NCI-H2227 (cell line): Measurements from ENCODE around the gene PET100.

Source experiments
- DNase-seq: peaks from one replicate; lab custom pipeline; 2025; ENCODE audit not compliant: unreplicated experiment; lab: John Stamatoyannopoulos, UW

PET100 gene

GRCh38 chr19:7629347-7630054, at the start of gene PET100, which contains the start of gene XAB2:
TSS of gene PET100 (plus strand) at chr19:7629793. CDS start at chr19:7629834, 41 bp downstream.
TSS of gene XAB2 (minus strand) at chr19:7629545. CDS start at chr19:7629527, 18 bp downstream.
- peak; percentile 96 for DNase-seq

- no peak for DNase-seq
These were observed 47.1 kb upstream of the PET100 start for GRCh38 chr19:7582446-7582845.

GRCh38 chr19:7589822-7590221, 39.8 kb upstream of the PET100 start:
- no peak for DNase-seq

- no peak for DNase-seq
These were observed 39.3 kb upstream of the PET100 start for GRCh38 chr19:7590256-7590655.

GRCh38 chr19:7595466-7596133, 34.0 kb upstream of the PET100 start, which contains the start of gene CAMSAP3:
TSS of gene CAMSAP3 (plus strand) at chr19:7595863. CDS start at chr19:7596003, 140 bp downstream.
- DNase-seq: peak; percentile 86

GRCh38 chr19:7596211-7596937, 33.2 kb upstream of the PET100 start:
- no peak for DNase-seq

GRCh38 chr19:7597689-7598088, 31.9 kb upstream of the PET100 start:
- no peak for DNase-seq

- DNase-seq: no peak
These were observed 31.4 kb upstream of the PET100 start for GRCh38 chr19:7598180-7598579.

GRCh38 chr19:7600721-7601120, 28.9 kb upstream of the PET100 start:
- no peak for DNase-seq

- no peak for DNase-seq
These were observed 27.2 kb upstream of the PET100 start for GRCh38 chr19:7602240-7602934.

- no peak for DNase-seq
These were observed 26.6 kb upstream of the PET100 start for GRCh38 chr19:7602935-7603497.

GRCh38 chr19:7603919-7604318, 25.7 kb upstream of the PET100 start:
- DNase-seq: no peak

GRCh38 chr19:7605490-7606222, 23.9 kb upstream of the PET100 start:
- peak; percentile 17 for DNase-seq

- DNase-seq: no peak
These were observed 23.3 kb upstream of the PET100 start for GRCh38 chr19:7606289-7606688.

GRCh38 chr19:7607212-7607873, 22.2 kb upstream of the PET100 start:
- DNase-seq: no peak

- DNase-seq: no peak
These were observed 21.6 kb upstream of the PET100 start for GRCh38 chr19:7607874-7608560.

- DNase-seq: no peak
These were observed 18.9 kb upstream of the PET100 start for GRCh38 chr19:7610491-7611240.

GRCh38 chr19:7611541-7612279, 17.9 kb upstream of the PET100 start:
- no peak for DNase-seq
